SK-N-SH (cell line): ENCODE results near the gene TMEM115. TPM values are rescaled to one million over a fixed set of nuclear protein-coding genes. Genes with fewer than 3 reads are reported as not detected.

ENCODE experiments used
- CTCF ChIA-PET: fragments of 300-600, 350-600 bp; formaldehyde crosslinking; extraction: SDS; loops from one replicate; lab custom pipeline; 2021; lab: Yijun Ruan, JAX
- POLR2A ChIA-PET: fragments of 350-600 bp; sonication (Branson Sonifier 250); formaldehyde crosslinking; extraction: SDS; loops from one replicate; lab custom pipeline; 2020; ENCODE audit warnings: antibody characterized with exemption, inconsistent platforms; lab: Yijun Ruan, JAX
- DNase-seq: peaks from one replicate; pipeline ENCODE4 v3.0.0; 2012
- H2AFZ ChIP-seq: fragments of 200-600 bp; sonication (generic); 2 replicates; pipeline ENCODE4 v1.8.1; 2016; ENCODE audit warnings: antibody characterized with exemption, mild to moderate bottlenecking, low read depth
- H3F3A ChIP-seq: fragments of 200-600 bp; sonication (generic); replicated peaks from 2 replicates; pipeline ENCODE3; 2016; ENCODE audit warnings: antibody characterized with exemption, mild to moderate bottlenecking; ENCODE audit not compliant: insufficient read depth
- H3K27ac ChIP-seq, 2 experiments: fragments of 200-500 bp in 1 of 2; fragments of 200-600 bp in 1 of 2; sonication (Bioruptor generic) in 1 of 2; sonication (generic), shearing (Covaris generic) in 1 of 2; 2 replicates each; pipeline versions ENCODE4 v1.5.1 to v1.6.1; 2014 to 2016; ENCODE audit warnings: low read depth in 2 of 2, inconsistent platforms in 1 of 2, low read length in 1 of 2, mild to moderate bottlenecking in 1 of 2, mixed read lengths in 1 of 2
- H3K27me3 ChIP-seq: fragments of 200-600 bp; sonication (generic), shearing (Covaris generic); 2 replicates; pipeline ENCODE4 v1.6.1; 2016; ENCODE audit warnings: mixed run types; ENCODE audit not compliant: insufficient read depth
- H3K36me3 ChIP-seq, 2 experiments: fragments of 200-500 bp in 1 of 2; fragments of 200-600 bp in 1 of 2; sonication (Bioruptor generic) in 1 of 2; sonication (generic) in 1 of 2; replicated peaks in 1 of 2; 2 replicates each; pipeline versions ENCODE3 to v1.5.1; 2014 to 2016; ENCODE audit warnings: low read length in 1 of 2, mild to moderate bottlenecking in 1 of 2; ENCODE audit not compliant: insufficient read depth in 2 of 2, control insufficient read depth in 1 of 2
- H3K4me1 ChIP-seq, 2 experiments: fragments of 200-500 bp in 1 of 2; fragments of 200-600 bp in 1 of 2; sonication (Bioruptor generic) in 1 of 2; sonication (generic), shearing (Covaris generic) in 1 of 2; 2 replicates each; pipeline versions ENCODE4 v1.5.1 to v1.6.1; 2014 to 2016; ENCODE audit warnings: low read depth in 1 of 2, low read length in 1 of 2, mixed run types in 1 of 2; ENCODE audit not compliant: insufficient read depth in 2 of 2, control insufficient read depth in 1 of 2
- H3K4me2 ChIP-seq: fragments of 200-600 bp; sonication (generic), shearing (Covaris generic); 2 replicates; pipeline ENCODE4 v1.6.1; 2017; ENCODE audit warnings: mixed run types
- H3K4me3 ChIP-seq, 2 experiments: fragments of 200-500 bp in 1 of 2; fragments of 200-600 bp in 1 of 2; sonication (Bioruptor generic) in 1 of 2; sonication (generic), shearing (Covaris generic) in 1 of 2; 2 replicates each; pipeline versions ENCODE4 v1.5.1 to v1.8.1; 2014 to 2016; ENCODE audit warnings: low read depth in 2 of 2, inconsistent platforms in 1 of 2, low read length in 1 of 2, mild to moderate bottlenecking in 1 of 2, mixed read lengths in 1 of 2, moderate library complexity in 1 of 2
- H3K79me2 ChIP-seq: fragments of 200-600 bp; sonication (generic); 2 replicates; pipeline ENCODE4 v1.8.1; 2017; ENCODE audit warnings: mild to moderate bottlenecking; ENCODE audit not compliant: insufficient read depth
- H3K9ac ChIP-seq: fragments of 200-600 bp; sonication (generic); 2 replicates; pipeline ENCODE4 v1.6.1; 2017; ENCODE audit warnings: mixed run types
- H3K9me2 ChIP-seq: fragments of 200-600 bp; sonication (generic); 2 replicates; pipeline ENCODE4 v1.6.1; 2017; ENCODE audit warnings: mixed run types
- H3K9me3 ChIP-seq: fragments of 200-600 bp; sonication (generic); 2 replicates; pipeline ENCODE4 v1.6.1; 2017; ENCODE audit warnings: mixed run types, mild to moderate bottlenecking, moderate library complexity
- H4K20me1 ChIP-seq: fragments of 200-600 bp; sonication (generic); 2 replicates; pipeline ENCODE4 v1.6.1; 2017; ENCODE audit warnings: mild to moderate bottlenecking, mixed run types; ENCODE audit not compliant: insufficient read depth
- CTCF ChIP-seq: fragments of 200-600 bp; sonication (generic); IDR thresholded peaks from 2 replicates; pipeline ENCODE4 v1.6.1; 2017; ENCODE audit warnings: antibody characterized with exemption, mild to moderate bottlenecking, moderate library complexity
- ELF1 ChIP-seq: IDR thresholded peaks from 2 replicates; pipeline ENCODE4 v1.4.0; 2012
- EP300 ChIP-seq, 2 experiments: IDR thresholded peaks; 2 replicates each; pipeline versions ENCODE4 v1.4.0 to v1.6.1; 2012; ENCODE audit warnings: borderline replicate concordance in 1 of 2, low read depth in 1 of 2, low read length in 1 of 2
- FOXM1 ChIP-seq: IDR thresholded peaks from 2 replicates; pipeline ENCODE4 v1.4.0; 2012; ENCODE audit warnings: low read depth, mild to moderate bottlenecking
- IRF3 ChIP-seq: fragments of 150-350 bp; IDR thresholded peaks from 2 replicates; pipeline ENCODE4 v1.6.1; 2016; ENCODE audit warnings: mild to moderate bottlenecking, low read depth, low read length
- MAX ChIP-seq: IDR thresholded peaks from 2 replicates; pipeline ENCODE4 v1.4.0; 2012; ENCODE audit warnings: low read depth
- MXI1 ChIP-seq: IDR thresholded peaks from 2 replicates; pipeline ENCODE4 v1.6.1; 2012; ENCODE audit warnings: mild to moderate bottlenecking, low read depth, low read length, improper control_type of control experiment
- NFIC ChIP-seq: IDR thresholded peaks from 2 replicates; pipeline ENCODE4 v1.4.0; 2012; ENCODE audit warnings: borderline replicate concordance
- PBX3 ChIP-seq: IDR thresholded peaks from 2 replicates; pipeline ENCODE4; 2012
- RAD21 ChIP-seq: IDR thresholded peaks from 2 replicates; pipeline ENCODE4 v1.6.1; 2012; ENCODE audit warnings: mild to moderate bottlenecking, low read length
- REST ChIP-seq: IDR thresholded peaks from 2 replicates; pipeline ENCODE4 v1.6.1; 2012; ENCODE audit warnings: mild to moderate bottlenecking, low read depth, low read length, moderate library complexity
- SIN3A ChIP-seq: IDR thresholded peaks from 2 replicates; pipeline ENCODE4 v1.6.1; 2012; ENCODE audit warnings: low read depth, mild to moderate bottlenecking, low read length, moderate library complexity, borderline replicate concordance
- SMC3 ChIP-seq: IDR thresholded peaks from 2 replicates; pipeline ENCODE4 v1.6.1; 2012; ENCODE audit warnings: low read depth, low read length, improper control_type of control experiment
- TEAD4 ChIP-seq: IDR thresholded peaks from 2 replicates; pipeline ENCODE4 v1.4.0; 2012; ENCODE audit warnings: mild to moderate bottlenecking, borderline replicate concordance; ENCODE audit not compliant: insufficient read depth
- USF1 ChIP-seq: IDR thresholded peaks from 2 replicates; pipeline ENCODE4 v1.4.0; 2012; ENCODE audit warnings: low read depth, borderline replicate concordance
- WGBS: methylation state at CpG from one replicate; pipeline ENCODE4 v1.1.6; 2017; ENCODE audit warnings: low lambda C conversion rate; 5-methylcytosine and 5-hydroxymethylcytosine counted together
- polyA plus RNA-seq, 3 experiments: library from polyadenylated mRNA; depleted of rRNA; stranded (reverse); fragments of >200 nt; gene quantifications; 2 replicates each; pipeline ENCODE4 v1.2.3, GENCODE V29; 2012

TMEM115 gene
- polyA plus RNA-seq, 1 of the 3 experiments (the other 2 are of a cell fraction), result 47.8 TPM

GRCh38 chr3:50324351-50325112, 34.8 kb downstream of the TMEM115 start:
- Histone ChIP-seq H4K20me1 (no peaks in the 10 kb centered on the region), H3K4me3 (no peak overlapping the region; a peak in 1 of 4 replicates), H3K4me1 (peaks cover 0 to 36% of the 10 kb centered on the region in 2 experiments; a peak in 2 of 4 replicates), H3K27ac (no peak overlapping the region; a peak in 1 of 4 replicates), H3K27me3 (no peaks in the 10 kb centered on the region), H2AFZ (no peak overlapping the region), H3K9me2 (no peaks in the 10 kb centered on the region), H3K79me2 (peaks cover 37% of the 10 kb centered on the region), H3K9ac (no peak overlapping the region), H3K36me3 (peaks cover under 1 to 25% of the 10 kb centered on the region in 2 experiments), H3F3A (peaks cover 21% of the 10 kb centered on the region), H3K4me2 (no peak overlapping the region), H3K9me3 (no peaks in the 10 kb centered on the region)
- ChIA-PET CTCF (interaction anchor here (0.6 to 6.0 kb wide), 34 partner anchors 9 to 289 kb away, joined by 3 to 60 read pairs (median 4); partner anchors contain the start of genes HYAL1, HYAL3, NAA80 and RASSF1), POLR2A (interaction anchor here (0.7 to 1.7 kb wide), 3 partner anchors 13 to 32 kb away, joined by 3 to 6 read pairs (median 4); partner anchors contain the start of genes CYB561D2, IFRD2 and NPRL2)
- WGBS, result 0% methylated on average over 1 of the region's 4 CpGs
- DNase-seq, result peak; percentile 85
- TF ChIP-seq ELF1 (no peak), USF1 (no peak), RAD21 (peak; percentile 77), MAX (no peak), EP300 (IDR thresholded peaks at IDR 0.05; ENCODE audit: borderline replicate concordance in 1 of 2, low read depth in 1 of 2, low read length in 1 of 2) (no peak), SMC3 (peak; percentile 69), SIN3A (no peak), MXI1 (peak; percentile 32; the same call in 1 of the 2 replicates), CTCF (peak; percentile 81), IRF3 (no peak), REST (no peak), NFIC (no peak), PBX3 (no peak), FOXM1 (no peak), TEAD4 (no peak)
